T-helper 1 cell treated with Interleukin-12 subunit alpha and Interleukin-12 subunit beta and Interleukin-4 antibody, amounts not matched to agents 30 μg/mL and 1 μg/mL, for 36 hours (primary cell): Measurements from ENCODE around the gene MAP4K3.
"Not testable (repeated sequence)": the region's sequence is repeated elsewhere in the genome, so short reads cannot be mapped to it uniquely, and the experiment has no call there.

Experiments used
- H3K27ac Mint-ChIP-seq: one replicate; pipeline ENCODE4 v1.8.0; 2021; ENCODE audit warnings: mild to moderate bottlenecking, mixed read lengths
- H3K27me3 Mint-ChIP-seq: one replicate; pipeline ENCODE4 v1.8.0; 2021; ENCODE audit warnings: low read depth, mixed read lengths
- H3K36me3 Mint-ChIP-seq: one replicate; pipeline ENCODE4 v1.8.0; 2021; ENCODE audit warnings: low read depth, mixed read lengths
- H3K4me1 Mint-ChIP-seq: one replicate; pipeline ENCODE4 v1.8.0; 2021; ENCODE audit warnings: low read depth, mixed read lengths
- H3K4me3 Mint-ChIP-seq: one replicate; pipeline ENCODE4 v1.8.0; 2021; ENCODE audit warnings: mild to moderate bottlenecking, moderate library complexity, mixed read lengths
- H3K9me3 Mint-ChIP-seq: one replicate; pipeline ENCODE4 v1.8.0; 2021; ENCODE audit warnings: mixed read lengths

Gene MAP4K3

GRCh38 chr2:39407516-39408296 is 29.4 kb downstream of the MAP4K3 start:
- Mint-ChIP-seq H3K4me1 (peaks cover 11% of the 10 kb centered on the region), H3K9me3 (no peaks in the 10 kb centered on the region), H3K27ac (no peak overlapping the region), H3K4me3 (no peak overlapping the region), H3K27me3 (no peaks in the 10 kb centered on the region), H3K36me3 (no peaks in the 10 kb centered on the region)

- H3K9me3 Mint-ChIP-seq: no peaks in the 10 kb centered on the region
- no peaks in the 10 kb centered on the region for H3K27me3 Mint-ChIP-seq
- no peak overlapping the region for H3K27ac Mint-ChIP-seq
- peaks cover 13% of the 10 kb centered on the region for H3K4me1 Mint-ChIP-seq
- H3K4me3 Mint-ChIP-seq: no peak overlapping the region
- no peaks in the 10 kb centered on the region for H3K36me3 Mint-ChIP-seq
These were observed 31.7 kb downstream of the MAP4K3 start for GRCh38 chr2:39405364-39405763.

GRCh38 chr2:39403311-39403710 is 33.8 kb downstream of the MAP4K3 start:
- H3K27ac Mint-ChIP-seq: no peak overlapping the region
- no peaks in the 10 kb centered on the region for H3K9me3 Mint-ChIP-seq
- H3K4me1 Mint-ChIP-seq: peaks cover 7% of the 10 kb centered on the region
- no peak overlapping the region for H3K4me3 Mint-ChIP-seq
- no peaks in the 10 kb centered on the region for H3K27me3 Mint-ChIP-seq
- H3K36me3 Mint-ChIP-seq: no peaks in the 10 kb centered on the region

- H3K4me1 Mint-ChIP-seq: peaks cover 5% of the 10 kb centered on the region
These were observed 35.8 kb downstream of the MAP4K3 start for GRCh38 chr2:39401319-39401718.

GRCh38 chr2:39399570-39399969 is 37.5 kb downstream of the MAP4K3 start:
- Mint-ChIP-seq H3K36me3 (no peaks in the 10 kb centered on the region), H3K4me3 (no peak overlapping the region), H3K9me3 (no peaks in the 10 kb centered on the region), H3K27me3 (no peaks in the 10 kb centered on the region), H3K4me1 (peaks cover 5% of the 10 kb centered on the region), H3K27ac (no peak overlapping the region)

More at GRCh38 chr2:39401319-39401718, 35.8 kb downstream of the MAP4K3 start:
- no peaks in the 10 kb centered on the region for H3K36me3 Mint-ChIP-seq
- H3K4me3 Mint-ChIP-seq: no peak overlapping the region
- no peak overlapping the region for H3K27ac Mint-ChIP-seq
- no peaks in the 10 kb centered on the region for H3K9me3 Mint-ChIP-seq
- no peaks in the 10 kb centered on the region for H3K27me3 Mint-ChIP-seq

- H3K9me3 Mint-ChIP-seq: no peaks in the 10 kb centered on the region
- H3K4me3 Mint-ChIP-seq: no peak overlapping the region
- H3K4me1 Mint-ChIP-seq: no peaks in the 10 kb centered on the region
- no peaks in the 10 kb centered on the region for H3K27me3 Mint-ChIP-seq
- H3K36me3 Mint-ChIP-seq: peaks cover 2% of the 10 kb centered on the region
- no peak overlapping the region for H3K27ac Mint-ChIP-seq
These were observed 41.8 kb downstream of the MAP4K3 start for GRCh38 chr2:39395313-39395712.

- H3K27me3 Mint-ChIP-seq: no peaks in the 10 kb centered on the region
- H3K9me3 Mint-ChIP-seq: no peaks in the 10 kb centered on the region
- H3K4me1 Mint-ChIP-seq: no peaks in the 10 kb centered on the region
- H3K36me3 Mint-ChIP-seq: peaks cover 2% of the 10 kb centered on the region
- no peak overlapping the region for H3K4me3 Mint-ChIP-seq
- no peak overlapping the region for H3K27ac Mint-ChIP-seq
These were observed 42.5 kb downstream of the MAP4K3 start for GRCh38 chr2:39394516-39394961.

- H3K27me3 Mint-ChIP-seq: no peaks in the 10 kb centered on the region
- H3K27ac Mint-ChIP-seq: no peak overlapping the region
- H3K9me3 Mint-ChIP-seq: no peaks in the 10 kb centered on the region
- peaks cover 2% of the 10 kb centered on the region for H3K4me1 Mint-ChIP-seq
- peaks cover 2% of the 10 kb centered on the region for H3K36me3 Mint-ChIP-seq
- no peak overlapping the region for H3K4me3 Mint-ChIP-seq
These were observed 44.4 kb downstream of the MAP4K3 start for GRCh38 chr2:39392672-39393071.

GRCh38 chr2:39390216-39390615 is 46.9 kb downstream of the MAP4K3 start:
- Mint-ChIP-seq H3K27me3 (no peaks in the 10 kb centered on the region), H3K9me3 (no peaks in the 10 kb centered on the region), H3K4me1 (peaks cover 2% of the 10 kb centered on the region), H3K27ac (no peak overlapping the region), H3K4me3 (no peak overlapping the region), H3K36me3 (peaks cover 4% of the 10 kb centered on the region)

- Mint-ChIP-seq H3K27ac (no peak overlapping the region), H3K36me3 (peaks cover 4% of the 10 kb centered on the region), H3K9me3 (no peaks in the 10 kb centered on the region), H3K27me3 (no peaks in the 10 kb centered on the region), H3K4me1 (peaks cover 7% of the 10 kb centered on the region), H3K4me3 (no peak overlapping the region)
These were observed 51.0 kb downstream of the MAP4K3 start for GRCh38 chr2:39386064-39386463.

- Mint-ChIP-seq H3K9me3 (no peaks in the 10 kb centered on the region), H3K36me3 (peaks cover 2% of the 10 kb centered on the region), H3K4me3 (no peak overlapping the region), H3K27ac (no peak overlapping the region), H3K27me3 (no peaks in the 10 kb centered on the region), H3K4me1 (peaks cover 7% of the 10 kb centered on the region)
These were observed 51.9 kb downstream of the MAP4K3 start for GRCh38 chr2:39385172-39385571.

GRCh38 chr2:39384071-39384470 is 53.0 kb downstream of the MAP4K3 start:
- not testable (repeated sequence) for H3K27me3 Mint-ChIP-seq, H3K36me3 Mint-ChIP-seq, H3K4me3 Mint-ChIP-seq, H3K9me3 Mint-ChIP-seq, H3K27ac Mint-ChIP-seq, H3K4me1 Mint-ChIP-seq

- Mint-ChIP-seq H3K9me3 (no peaks in the 10 kb centered on the region), H3K4me1 (peaks cover 6% of the 10 kb centered on the region), H3K4me3 (no peak overlapping the region), H3K36me3 (peaks cover 2% of the 10 kb centered on the region), H3K27ac (no peak overlapping the region), H3K27me3 (no peaks in the 10 kb centered on the region)
These were observed 53.9 kb downstream of the MAP4K3 start for GRCh38 chr2:39383146-39383545.

GRCh38 chr2:39381653-39382052 is 55.4 kb downstream of the MAP4K3 start:
- Mint-ChIP-seq H3K27me3 (no peaks in the 10 kb centered on the region), H3K4me1 (peaks cover 14% of the 10 kb centered on the region), H3K27ac (no peak overlapping the region)

GRCh38 chr2:39380525-39381150 is 56.4 kb downstream of the MAP4K3 start:
- Mint-ChIP-seq H3K36me3 (peaks cover 5% of the 10 kb centered on the region), H3K4me3 (no peak overlapping the region), H3K9me3 (peaks cover 4% of the 10 kb centered on the region), H3K27me3 (no peaks in the 10 kb centered on the region), H3K27ac (no peak overlapping the region), H3K4me1 (peaks cover 16% of the 10 kb centered on the region)

More at GRCh38 chr2:39381653-39382052, 55.4 kb downstream of the MAP4K3 start:
- no peaks in the 10 kb centered on the region for H3K9me3 Mint-ChIP-seq
- H3K36me3 Mint-ChIP-seq: peaks cover 2% of the 10 kb centered on the region
- H3K4me3 Mint-ChIP-seq: no peak overlapping the region
